Stimulated activated CD8-positive, alpha-beta memory T cell treated with anti-CD3 and anti-CD28 coated beads, Interleukin-7, amount 100 ng/mL, for 48 hours (primary cell): ENCODE data around the gene TGFA.

ENCODE experiments used
- DNase-seq, 2 donors: peaks; one replicate each; pipeline ENCODE4 v3.0.0-alpha.2; 2020; ENCODE audit warnings: low read depth in 1 of 2; ENCODE audit errors: extremely low read depth in 1 of 2

The TGFA gene

GRCh38 chr2:70553584-70554337, at the start of gene TGFA:
TGFA (minus strand) TSS chr2:70553826; CDS start chr2:70553767, 59 bp downstream.
- DNase-seq, result peak; percentile 44 to 50

DNA sequence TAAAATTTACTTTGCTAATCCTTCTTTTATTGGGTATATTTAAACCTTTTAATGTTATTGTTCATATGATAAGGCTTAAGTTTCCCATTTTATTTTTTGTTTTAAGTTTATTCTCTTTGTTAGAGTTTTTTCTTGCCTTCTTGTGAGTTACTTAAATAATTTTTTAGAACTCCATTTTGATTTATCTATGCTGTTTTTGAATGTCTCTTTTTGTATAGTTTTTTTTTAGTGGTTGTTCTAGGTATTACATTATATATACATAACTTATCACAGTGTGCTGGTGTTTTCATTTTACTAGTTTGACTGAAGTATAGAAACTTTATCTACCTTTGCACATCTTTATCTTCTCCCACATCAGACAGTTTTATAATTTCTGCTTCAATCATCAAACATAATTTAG, 49.4 kb upstream of the TGFA start:
- no peak for DNase-seq

DNA sequence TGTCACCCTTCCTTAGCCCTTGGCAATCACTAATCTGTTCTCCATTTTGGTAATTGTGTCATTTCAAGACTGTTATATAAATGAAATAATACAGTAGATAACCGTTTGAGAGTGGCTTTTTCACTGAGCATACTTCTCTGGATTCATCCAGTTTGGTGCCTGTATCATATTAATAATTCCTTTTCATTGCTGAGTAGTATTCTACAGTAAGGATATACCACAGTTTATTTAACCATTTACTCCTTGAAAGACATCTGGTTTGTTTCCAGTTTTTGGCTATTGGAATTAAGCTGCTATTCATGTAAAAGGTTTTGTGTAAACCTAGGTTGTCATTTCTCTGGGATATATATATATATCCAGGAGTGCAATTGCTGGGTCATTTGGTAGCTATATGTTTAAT, 44.6 kb upstream of the TGFA start:
- no peak for DNase-seq

DNA sequence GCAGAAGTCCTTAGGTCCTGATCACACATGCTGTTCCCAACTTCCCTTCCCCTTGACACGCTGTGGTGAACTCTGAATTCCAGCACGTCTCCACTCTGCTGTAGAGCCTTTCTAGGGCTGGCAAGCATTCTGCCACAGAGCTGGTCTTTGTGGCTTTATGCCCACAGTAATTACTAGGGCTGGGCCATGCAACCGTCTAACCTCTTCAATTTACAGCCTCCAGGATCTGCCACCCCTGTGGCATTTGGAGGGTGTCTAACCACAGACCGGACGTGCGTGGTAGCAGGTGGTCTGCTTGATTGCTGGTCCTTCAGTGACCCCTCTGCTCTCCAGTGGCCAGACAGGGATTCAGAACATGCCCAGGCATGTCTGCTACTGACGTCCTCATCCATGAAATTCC, 43.1 kb upstream of the TGFA start:
- no peak for DNase-seq

DNA sequence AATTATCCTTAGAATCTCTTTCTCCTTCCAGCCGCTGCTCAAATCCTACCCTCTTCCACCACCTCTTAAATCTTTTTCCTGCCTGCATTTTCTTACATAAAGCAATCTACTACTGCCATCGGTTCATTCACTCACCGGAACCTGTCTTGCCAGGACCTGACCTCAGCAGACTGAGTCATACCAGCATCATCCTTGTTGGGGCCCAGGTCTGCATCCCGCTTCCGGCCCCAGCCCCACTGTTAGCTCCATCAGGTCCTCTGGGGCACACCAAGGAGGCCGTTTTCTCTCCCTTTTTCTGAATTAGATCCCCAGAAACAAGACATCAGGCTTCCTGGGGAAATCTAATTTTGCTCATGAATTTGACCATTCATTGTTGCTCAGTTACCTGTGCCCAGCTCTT, 42.7 kb upstream of the TGFA start:
- no peak for DNase-seq

DNA sequence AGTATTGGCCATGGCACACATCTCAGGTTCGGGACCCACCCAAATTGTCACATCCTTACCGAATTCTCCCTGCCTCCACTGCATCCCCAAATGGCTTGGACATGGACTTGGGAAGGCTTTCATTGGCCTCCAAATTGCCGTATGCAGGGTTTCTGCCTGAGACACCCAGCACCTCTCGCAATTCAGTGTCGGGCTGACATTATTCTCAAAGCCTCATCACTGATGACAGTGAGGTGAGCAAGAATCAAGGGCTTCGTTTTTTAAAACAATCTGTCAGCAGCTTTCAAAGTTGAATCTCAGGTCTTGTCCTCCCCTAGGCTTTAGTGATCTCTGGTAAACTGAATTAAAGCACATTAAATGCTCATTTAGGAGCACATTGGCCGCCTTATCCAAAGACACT, 29.5 kb upstream of the TGFA start:
- DNase-seq, result no peak

DNA sequence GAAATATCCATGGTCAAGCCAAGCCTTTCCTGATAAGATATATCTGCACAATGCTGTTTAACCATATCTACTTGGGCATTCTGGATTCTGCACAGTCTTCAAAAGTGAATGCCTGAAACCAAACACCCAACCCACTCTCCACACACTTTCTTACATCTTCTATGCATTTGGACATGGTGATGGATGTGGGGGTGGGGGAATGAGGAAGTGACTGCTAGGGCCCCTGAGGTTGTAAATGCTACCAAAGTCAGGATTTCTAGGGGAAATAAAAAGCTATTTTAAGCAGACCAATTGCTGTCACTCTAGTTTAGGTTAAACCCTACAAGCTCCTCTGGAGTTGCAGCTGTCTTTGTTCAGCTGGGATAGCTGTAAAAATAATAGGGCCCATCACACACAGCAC, 26.7 kb upstream of the TGFA start:
- DNase-seq, result no peak

- no peak for DNase-seq
Measured at GRCh38 chr2:70574618-70575017, 21.0 kb upstream of the TGFA start.

DNA sequence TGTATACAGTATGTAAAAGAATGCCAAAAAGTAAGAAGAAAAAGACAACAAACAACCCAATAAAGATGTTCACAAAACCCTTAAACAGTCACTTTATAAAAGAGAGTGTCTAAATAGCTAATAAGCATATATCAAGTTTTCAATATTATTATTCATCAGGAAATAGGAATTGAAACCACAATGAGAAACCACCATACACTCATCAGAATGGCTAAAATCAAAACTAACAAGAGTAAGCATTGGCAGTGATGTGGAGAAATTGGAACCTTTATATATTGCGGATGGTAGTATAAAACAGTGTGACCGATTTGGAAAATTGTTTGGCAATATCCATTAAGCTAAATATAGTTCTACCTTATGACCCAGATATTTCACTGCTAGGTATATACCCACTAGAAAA, 20.5 kb upstream of the TGFA start:
- DNase-seq, result no peak

GRCh38 chr2:70570041-70570661, 16.5 kb upstream of the TGFA start:
- no peak for DNase-seq

DNA sequence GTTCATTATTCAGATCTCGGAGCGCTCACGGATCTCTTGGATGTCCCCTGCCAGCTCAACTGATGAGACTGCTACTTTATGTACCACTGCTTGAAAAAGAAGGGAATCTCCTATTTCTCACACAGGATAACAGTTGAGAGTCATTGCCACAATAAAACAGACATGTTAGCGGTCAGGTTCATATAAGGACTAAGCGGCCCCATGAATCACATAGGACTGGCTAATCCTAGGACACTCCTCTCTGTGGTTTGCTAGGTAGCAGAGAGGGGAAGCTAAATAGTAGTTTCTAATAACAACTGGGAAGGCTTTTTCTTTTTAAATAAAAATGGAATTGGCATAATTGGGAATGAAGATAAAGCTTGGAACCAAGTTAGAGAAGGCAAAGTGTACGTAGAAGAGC, 15.9 kb upstream of the TGFA start:
- no peak for DNase-seq

DNA sequence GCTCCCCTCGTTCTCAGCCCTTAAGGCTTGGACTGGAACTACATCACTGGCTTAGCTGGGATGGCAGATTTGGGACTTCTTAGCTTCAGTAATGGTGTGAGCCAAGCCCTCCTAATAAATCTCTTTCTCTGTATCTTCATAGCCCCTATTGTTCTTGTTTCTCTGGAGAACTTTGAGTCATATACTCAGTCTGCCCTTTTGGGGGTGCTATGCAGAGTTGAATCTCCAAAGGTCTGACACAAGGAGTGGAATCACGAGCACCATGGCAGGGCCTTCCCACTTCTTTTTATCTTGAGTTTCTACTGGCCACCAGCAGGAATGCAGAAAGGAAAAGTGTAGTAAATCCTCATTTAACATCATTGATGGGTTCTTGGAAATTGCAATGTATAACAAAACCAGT, 13.3 kb upstream of the TGFA start:
- no peak for DNase-seq

GRCh38 chr2:70566464-70566863, 12.8 kb upstream of the TGFA start:
- no peak for DNase-seq

GRCh38 chr2:70565039-70565731, 11.6 kb upstream of the TGFA start:
- no peak for DNase-seq

- DNase-seq, result no peak
Measured at GRCh38 chr2:70561893-70562292, 8.3 kb upstream of the TGFA start.

DNA sequence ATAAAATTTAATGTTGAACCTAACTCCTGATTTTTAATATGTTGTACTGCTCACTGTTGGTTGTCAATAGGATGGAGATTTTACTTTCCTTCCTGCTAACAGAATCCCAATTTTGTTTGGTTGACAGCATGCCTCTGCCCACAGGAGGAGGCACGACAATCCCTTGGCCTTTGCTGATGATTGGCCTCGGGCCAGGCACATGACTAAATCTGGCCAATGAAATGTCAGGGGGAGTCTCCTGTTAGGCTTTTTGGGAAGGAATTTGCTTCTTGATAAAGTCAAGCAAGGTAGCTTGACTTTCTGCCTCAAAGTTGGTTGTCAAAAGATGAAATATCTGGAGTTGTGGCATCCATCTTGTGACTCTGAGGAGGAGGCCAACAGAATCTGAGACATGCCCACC, 6.8 kb upstream of the TGFA start:
- DNase-seq, result no peak

GRCh38 chr2:70560040-70560439, 6.4 kb upstream of the TGFA start:
- no peak for DNase-seq

- DNase-seq, result no peak
Measured at GRCh38 chr2:70558195-70558808, 4.7 kb upstream of the TGFA start.

DNA sequence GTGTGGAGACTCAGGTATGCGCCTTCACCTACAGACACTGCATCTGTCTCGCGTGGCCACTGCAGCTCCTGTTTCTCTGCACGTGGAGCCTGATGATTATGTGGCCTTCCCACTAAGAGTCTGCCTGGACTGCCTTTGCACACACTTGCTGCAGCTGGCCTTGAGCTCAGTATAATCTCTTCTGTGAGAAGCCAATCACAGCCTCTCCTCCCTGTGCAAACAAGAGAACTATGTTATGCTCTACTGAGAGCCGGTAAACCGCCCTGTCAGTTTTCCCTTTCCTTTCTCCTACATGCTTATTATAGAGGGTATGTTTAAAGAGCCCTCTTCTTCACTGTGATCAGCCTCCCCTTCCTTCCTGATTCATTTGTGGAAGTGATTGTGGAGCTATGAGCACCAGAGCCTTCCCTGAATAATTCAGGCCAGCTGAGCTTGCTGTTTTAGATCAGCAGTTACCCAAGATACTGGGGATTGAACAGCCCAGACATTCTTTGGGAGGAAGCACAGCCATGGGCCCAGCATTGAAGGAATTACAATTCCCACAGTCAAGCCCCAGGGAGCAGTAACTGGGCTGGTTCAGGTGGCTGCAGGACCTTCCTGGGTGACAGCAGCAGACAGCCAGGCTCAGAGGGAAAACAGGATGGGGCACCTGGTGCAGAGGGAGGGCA, 3.7 kb upstream of the TGFA start:
- no peak for DNase-seq

GRCh38 chr2:70556608-70557007, 3.0 kb upstream of the TGFA start:
- DNase-seq, result no peak

GRCh38 chr2:70554338-70554892, 789 bp upstream of the TGFA start:
- DNase-seq, result no peak
